HG02970 (cell line): ENCODE data around the gene CMPK1.

Experiments
- ATAC-seq: cut with Tn5 transposase; IDR thresholded peaks from one replicate; pipeline ENCODE4 v1.9.1; 2021; ENCODE audit warnings: mild to moderate bottlenecking, moderate library complexity, moderate number of reproducible peaks; ENCODE audit not compliant: unreplicated experiment, low FRiP score

Gene CMPK1

DNA sequence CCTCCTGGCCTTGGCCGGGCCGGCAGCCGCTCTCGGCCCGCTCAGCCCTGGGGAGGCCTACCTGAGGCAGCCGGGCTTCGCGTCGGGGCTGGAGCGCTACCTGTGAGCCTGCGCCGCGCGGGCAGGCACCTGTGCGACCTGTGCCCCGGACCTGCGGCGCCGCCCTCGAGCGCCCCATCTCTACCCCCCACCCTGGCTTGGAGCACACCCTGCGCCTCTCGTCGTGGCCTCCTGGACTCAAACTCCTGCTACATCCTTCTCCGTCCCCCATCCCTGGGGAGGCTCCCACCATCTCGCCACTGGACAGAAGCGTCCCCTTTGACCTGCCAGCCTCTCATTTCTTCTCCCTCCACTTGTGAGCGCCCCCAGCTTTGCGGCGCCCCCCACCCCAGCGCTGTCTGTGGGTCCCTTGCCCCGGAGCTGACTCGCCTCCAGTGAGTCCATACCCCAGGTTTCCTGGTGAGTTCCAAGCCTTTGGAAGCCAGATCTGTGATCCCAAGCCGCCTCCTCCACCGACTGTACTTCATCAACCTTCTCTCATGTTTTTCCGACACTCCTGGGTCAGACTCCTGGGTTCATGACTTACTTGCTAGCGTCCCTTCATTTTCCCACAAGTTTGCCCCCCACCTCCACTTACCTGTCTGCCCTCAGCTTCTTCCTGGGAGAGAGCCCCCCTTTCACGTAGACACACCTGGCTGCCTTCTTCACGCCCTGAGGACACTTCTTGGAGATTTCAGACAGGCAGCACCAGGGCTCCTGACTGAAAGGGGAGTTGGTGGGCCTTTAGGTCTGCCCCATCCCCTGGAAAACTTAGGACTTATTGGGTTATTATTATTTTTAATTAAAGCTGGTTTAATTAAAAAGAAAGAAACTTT, 83.8 kb downstream of the CMPK1 start:
- no peak for ATAC-seq

- ATAC-seq: no peak
Measured at GRCh38 chr1:47418122-47418521, 84.5 kb downstream of the CMPK1 start.

DNA sequence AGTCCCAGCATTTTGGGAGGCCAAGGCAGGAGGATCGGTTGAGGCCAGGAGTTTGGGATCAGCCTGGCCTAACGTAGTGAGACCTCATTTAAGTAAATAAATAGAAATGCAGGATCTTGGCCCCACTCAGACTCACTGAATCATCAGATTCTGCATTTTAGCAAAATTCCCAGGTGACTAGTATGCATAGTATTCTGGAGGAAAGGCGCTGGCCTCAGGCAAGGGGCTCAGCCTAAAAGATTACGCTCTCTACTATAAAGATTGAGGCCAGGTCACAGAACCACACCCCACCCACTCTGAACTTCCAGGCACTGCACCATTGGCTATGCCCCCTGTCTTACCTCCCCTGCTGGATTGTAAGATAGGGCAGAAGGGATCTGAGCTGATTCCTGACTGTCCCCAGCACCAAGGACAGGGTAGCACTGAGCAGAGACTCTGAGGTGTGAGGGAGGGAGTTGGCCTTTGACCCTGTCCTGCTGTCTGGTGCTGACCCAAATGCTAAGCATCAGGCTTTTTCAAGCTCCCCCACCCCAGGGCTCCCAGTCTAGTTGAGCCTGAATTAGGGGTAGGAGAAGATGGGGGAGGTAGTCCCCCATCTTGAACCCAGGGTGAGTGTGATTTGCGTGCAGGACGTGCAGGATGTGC, 85.2 kb downstream of the CMPK1 start:
- no peak for ATAC-seq

DNA sequence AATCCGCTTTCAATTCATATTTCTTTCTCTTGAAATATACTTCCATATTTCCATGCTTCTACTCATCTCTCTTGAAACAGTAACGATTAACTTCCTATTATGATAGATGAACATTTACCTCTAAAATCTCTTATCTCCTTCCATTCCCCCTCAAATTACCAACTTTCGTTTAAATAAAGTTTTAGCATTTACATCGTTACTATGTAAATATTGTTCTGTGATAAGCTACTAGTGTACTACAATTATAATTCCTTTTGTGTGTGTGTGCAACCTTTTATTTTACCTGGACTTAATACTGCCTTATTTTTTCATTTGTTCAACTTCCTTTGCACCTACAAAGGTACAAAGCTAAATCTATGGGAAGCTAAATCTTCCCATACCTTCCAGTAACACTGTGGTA, 87.0 kb downstream of the CMPK1 start:
- no peak for ATAC-seq

- ATAC-seq: no peak
Measured at GRCh38 chr1:47423872-47424271, 90.3 kb downstream of the CMPK1 start.

- ATAC-seq: no peak
Measured at GRCh38 chr1:47424336-47424982, 90.9 kb downstream of the CMPK1 start.
